Measurements from ENCODE around the gene NUP210. TPM values are rescaled to one million over a fixed set of nuclear protein-coding genes. Genes with fewer than 3 reads are reported as not detected.

Gene NUP210
- total RNA-seq, 1 donor, result under 0.01 TPM

DNA sequence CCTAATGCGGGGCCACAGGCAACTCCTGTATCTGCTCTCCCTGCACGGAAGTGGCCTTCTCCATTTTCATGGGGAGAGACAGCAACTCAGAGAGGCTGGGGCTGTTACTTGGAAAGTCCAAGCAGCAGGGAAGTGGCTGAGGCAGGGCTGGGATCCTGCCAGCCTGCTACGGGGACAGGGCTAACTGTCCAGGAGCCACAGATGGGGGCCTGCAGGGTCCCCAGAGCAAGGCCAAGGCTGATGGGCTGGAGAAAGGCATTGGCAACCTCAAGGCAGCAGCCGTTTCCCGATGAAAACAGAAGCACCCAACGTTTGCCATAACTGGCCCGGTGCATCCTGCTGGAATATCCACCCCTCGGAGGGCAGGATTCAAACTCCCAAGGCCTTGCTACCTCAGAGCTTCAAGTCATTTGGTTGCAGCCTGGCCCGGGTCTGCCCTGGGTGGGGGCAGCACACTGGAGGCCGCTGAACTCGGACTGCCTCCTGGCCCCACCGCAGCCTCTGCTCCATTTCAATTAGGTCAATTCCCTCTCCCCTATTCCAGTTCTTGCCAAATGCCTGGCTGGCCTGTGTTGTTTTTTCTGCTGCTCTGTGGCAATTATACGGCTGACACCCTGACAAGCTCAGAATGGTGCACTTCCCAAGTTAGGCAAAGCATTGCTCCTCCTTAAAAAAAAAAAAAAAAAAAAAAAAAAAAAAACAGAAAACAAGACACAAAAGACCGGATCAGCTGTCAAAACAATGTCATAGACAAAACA lies 143.5 kb downstream of the NUP210 start:
- no peak overlapping the region for H2AFZ ChIP-seq (ENCODE audit: low read length)
- H3K9me3 ChIP-seq (ENCODE audit: low read depth, low read length), result no peaks in the 10 kb centered on the region
- no peak overlapping the region for H3K4me2 ChIP-seq (ENCODE audit: insufficient read depth, low read length)
- TF ChIP-seq, protein P1, sequence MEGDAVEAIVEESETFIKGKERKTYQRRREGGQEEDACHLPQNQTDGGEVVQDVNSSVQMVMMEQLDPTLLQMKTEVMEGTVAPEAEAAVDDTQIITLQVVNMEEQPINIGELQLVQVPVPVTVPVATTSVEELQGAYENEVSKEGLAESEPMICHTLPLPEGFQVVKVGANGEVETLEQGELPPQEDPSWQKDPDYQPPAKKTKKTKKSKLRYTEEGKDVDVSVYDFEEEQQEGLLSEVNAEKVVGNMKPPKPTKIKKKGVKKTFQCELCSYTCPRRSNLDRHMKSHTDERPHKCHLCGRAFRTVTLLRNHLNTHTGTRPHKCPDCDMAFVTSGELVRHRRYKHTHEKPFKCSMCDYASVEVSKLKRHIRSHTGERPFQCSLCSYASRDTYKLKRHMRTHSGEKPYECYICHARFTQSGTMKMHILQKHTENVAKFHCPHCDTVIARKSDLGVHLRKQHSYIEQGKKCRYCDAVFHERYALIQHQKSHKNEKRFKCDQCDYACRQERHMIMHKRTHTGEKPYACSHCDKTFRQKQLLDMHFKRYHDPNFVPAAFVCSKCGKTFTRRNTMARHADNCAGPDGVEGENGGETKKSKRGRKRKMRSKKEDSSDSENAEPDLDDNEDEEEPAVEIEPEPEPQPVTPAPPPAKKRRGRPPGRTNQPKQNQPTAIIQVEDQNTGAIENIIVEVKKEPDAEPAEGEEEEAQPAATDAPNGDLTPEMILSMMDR (IDR thresholded peaks at IDR 0.05; ENCODE audit: extremely low read depth, low read depth, low read length), result no peak
- no peaks in the 10 kb centered on the region for H4K20me1 ChIP-seq (ENCODE audit: insufficient read depth, low read length)
- no peak overlapping the region for H3K27ac ChIP-seq (ENCODE audit: low read depth, low read length)
- peak; percentile 74 for DNase-seq (ENCODE audit: insufficient read length, low spot score, missing footprints)
- no peak overlapping the region for H3K4me3 ChIP-seq (ENCODE audit: insufficient read depth, low read length)
- H3K27me3 ChIP-seq (ENCODE audit: insufficient read depth, low read length), result peaks cover 38% of the 10 kb centered on the region
- no peaks in the 10 kb centered on the region for H3K36me3 ChIP-seq (ENCODE audit: insufficient read depth, low read length)
- no peaks in the 10 kb centered on the region for H3K79me2 ChIP-seq (ENCODE audit: insufficient read depth, low read length)
- H3K4me1 ChIP-seq (ENCODE audit: insufficient read depth, low read length), result no peaks in the 10 kb centered on the region

DNA sequence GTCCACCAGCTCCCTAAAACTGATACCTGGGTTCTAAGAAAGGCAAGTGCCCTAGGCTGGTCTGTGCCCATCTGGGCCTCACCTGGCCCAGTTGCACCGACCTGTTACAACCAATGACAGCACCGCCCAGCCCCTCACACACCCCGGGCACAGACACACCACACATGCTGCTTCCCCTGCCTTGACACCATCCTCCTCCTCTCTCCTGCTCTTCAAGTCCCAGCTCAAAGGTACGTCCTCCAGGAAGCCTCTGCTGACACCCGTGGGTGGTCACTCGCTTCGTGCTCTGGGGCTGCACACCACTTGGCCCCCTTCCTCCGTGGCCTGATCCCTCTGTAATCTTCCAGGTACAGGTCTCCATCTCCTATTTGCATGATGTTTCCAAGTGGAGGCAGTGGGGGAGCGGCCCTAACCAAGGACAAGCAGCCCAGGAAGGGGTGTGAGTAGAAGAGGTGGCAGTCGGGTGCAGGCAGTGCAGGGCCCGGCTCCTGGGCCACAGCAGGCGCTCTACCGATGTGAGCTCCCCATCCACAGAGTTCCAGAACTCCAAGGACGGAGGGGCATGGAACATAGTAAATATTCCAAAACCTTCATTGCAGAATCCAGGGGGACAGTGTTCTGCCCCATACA lies 144.6 kb downstream of the NUP210 start:
- H3K4me2 ChIP-seq (ENCODE audit: insufficient read depth, low read length), result no peak overlapping the region
- TF ChIP-seq, protein P1 (IDR thresholded peaks at IDR 0.05; ENCODE audit: extremely low read depth, low read depth, low read length), result no peak
- no peaks in the 10 kb centered on the region for H3K4me1 ChIP-seq (ENCODE audit: insufficient read depth, low read length)
- no peaks in the 10 kb centered on the region for H3K36me3 ChIP-seq (ENCODE audit: insufficient read depth, low read length)
- no peak overlapping the region for H3K4me3 ChIP-seq (ENCODE audit: insufficient read depth, low read length)
- peak; percentile 73 for DNase-seq (ENCODE audit: insufficient read length, low spot score, missing footprints)
- no peaks in the 10 kb centered on the region for H4K20me1 ChIP-seq (ENCODE audit: insufficient read depth, low read length)
- no peak overlapping the region for H3K27ac ChIP-seq (ENCODE audit: low read depth, low read length)
- H3K27me3 ChIP-seq (ENCODE audit: insufficient read depth, low read length), result peaks cover 29% of the 10 kb centered on the region
- H3K79me2 ChIP-seq (ENCODE audit: insufficient read depth, low read length), result no peaks in the 10 kb centered on the region
- H2AFZ ChIP-seq (ENCODE audit: low read length), result no peak overlapping the region
- H3K9me3 ChIP-seq (ENCODE audit: low read depth, low read length), result no peaks in the 10 kb centered on the region

DNA sequence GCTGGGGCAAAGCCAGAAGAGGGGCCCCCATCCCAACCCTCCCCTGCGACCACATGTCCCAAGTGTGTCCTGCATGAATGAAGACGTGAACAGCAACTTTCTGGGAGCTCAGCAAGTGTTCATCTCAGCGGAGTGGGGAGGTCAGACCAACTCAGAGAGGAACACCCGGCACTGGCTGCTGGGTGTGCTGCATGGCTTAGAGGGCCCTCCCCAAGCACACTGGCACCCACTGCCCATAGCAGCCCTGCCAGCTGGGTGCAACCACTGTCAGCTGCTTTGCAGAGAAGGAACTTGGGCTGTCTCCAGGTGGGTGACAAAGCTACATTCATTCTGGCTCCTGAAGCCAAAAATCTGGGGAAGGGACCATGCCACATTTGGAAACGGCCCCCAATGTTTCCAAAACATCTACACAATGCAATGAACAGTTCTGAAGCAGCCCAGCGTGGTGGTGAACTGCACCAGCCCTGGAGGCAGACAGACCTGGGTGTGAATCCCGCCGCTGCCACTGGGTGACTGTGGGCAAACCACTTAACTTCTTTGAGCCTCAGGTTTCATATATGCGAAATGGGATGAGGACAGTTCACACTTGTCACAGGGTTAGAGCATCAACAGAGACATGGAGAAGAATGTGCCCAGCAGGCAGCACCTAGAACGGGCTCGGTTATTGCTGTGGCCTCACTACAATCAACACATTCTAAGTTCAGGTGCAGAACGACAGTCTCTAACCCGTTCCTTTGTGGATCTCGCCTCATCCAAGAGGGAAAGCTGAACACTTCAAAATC lies 145.4 kb downstream of the NUP210 start:
- peak; percentile 58 for DNase-seq (ENCODE audit: insufficient read length, low spot score, missing footprints)
- H4K20me1 ChIP-seq (ENCODE audit: insufficient read depth, low read length), result no peaks in the 10 kb centered on the region
- peaks cover 29% of the 10 kb centered on the region for H3K27me3 ChIP-seq (ENCODE audit: insufficient read depth, low read length)
- no peak overlapping the region for H3K4me3 ChIP-seq (ENCODE audit: insufficient read depth, low read length)
- no peaks in the 10 kb centered on the region for H3K4me1 ChIP-seq (ENCODE audit: insufficient read depth, low read length)
- H3K36me3 ChIP-seq (ENCODE audit: insufficient read depth, low read length), result no peaks in the 10 kb centered on the region
- TF ChIP-seq, protein P1 (IDR thresholded peaks at IDR 0.05; ENCODE audit: extremely low read depth, low read depth, low read length), result no peak
- no peaks in the 10 kb centered on the region for H3K9me3 ChIP-seq (ENCODE audit: low read depth, low read length)
- no peak overlapping the region for H2AFZ ChIP-seq (ENCODE audit: low read length)
- no peaks in the 10 kb centered on the region for H3K79me2 ChIP-seq (ENCODE audit: insufficient read depth, low read length)
- H3K27ac ChIP-seq (ENCODE audit: low read depth, low read length), result no peak overlapping the region
- no peak overlapping the region for H3K4me2 ChIP-seq (ENCODE audit: insufficient read depth, low read length)

DNA sequence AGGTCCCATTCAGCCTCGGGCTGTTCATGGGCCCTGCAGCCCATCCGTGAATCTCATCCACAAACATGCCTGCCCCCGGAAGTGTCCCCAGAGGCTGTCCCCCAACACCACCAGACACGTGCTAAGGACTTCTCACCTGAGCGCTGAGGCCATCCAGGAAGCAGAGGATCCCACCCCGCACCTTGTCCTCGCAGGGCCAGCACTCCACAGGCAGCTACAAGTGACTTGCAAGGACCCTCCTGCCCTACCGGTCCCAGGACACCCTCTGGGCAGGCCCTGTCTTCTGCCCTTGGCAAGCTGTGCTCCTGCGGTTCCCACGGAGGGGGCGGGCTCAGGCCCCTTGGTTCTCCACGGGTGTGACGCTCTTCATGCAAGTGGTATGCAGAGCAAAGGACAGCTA lies 146.0 kb downstream of the NUP210 start:
- TF ChIP-seq, protein P1 (IDR thresholded peaks at IDR 0.05; ENCODE audit: extremely low read depth, low read depth, low read length), result no peak
- Histone ChIP-seq H4K20me1 (ENCODE audit: insufficient read depth, low read length) (no peaks in the 10 kb centered on the region), H2AFZ (ENCODE audit: low read length) (no peak overlapping the region)

More for the DNA sequence above, 146.0 kb downstream of the NUP210 start:
- Histone ChIP-seq H3K9me3 (ENCODE audit: low read depth, low read length) (no peaks in the 10 kb centered on the region), H3K4me3 (ENCODE audit: insufficient read depth, low read length) (no peak overlapping the region), H3K4me1 (ENCODE audit: insufficient read depth, low read length) (no peaks in the 10 kb centered on the region), H3K79me2 (ENCODE audit: insufficient read depth, low read length) (no peaks in the 10 kb centered on the region), H3K4me2 (ENCODE audit: insufficient read depth, low read length) (no peak overlapping the region), H3K27me3 (ENCODE audit: insufficient read depth, low read length) (peaks cover 28% of the 10 kb centered on the region), H3K36me3 (ENCODE audit: insufficient read depth, low read length) (no peaks in the 10 kb centered on the region), H3K27ac (ENCODE audit: low read depth, low read length) (no peak overlapping the region)
- DNase-seq (ENCODE audit: insufficient read length, low spot score, missing footprints), result peak; percentile 42
